ENCODE data around the gene CDK5RAP3. TPM values are rescaled to one million over a fixed set of nuclear protein-coding genes. Genes with fewer than 3 reads are reported as not detected.
"Not testable (repeated sequence)": the region's sequence is repeated elsewhere in the genome, so short reads cannot be mapped to it uniquely, and the experiment has no call there.

Gene CDK5RAP3
- total and polyA plus RNA-seq, 7 donors = 21.0 to 44.1 (median 29.9) TPM

DNA sequence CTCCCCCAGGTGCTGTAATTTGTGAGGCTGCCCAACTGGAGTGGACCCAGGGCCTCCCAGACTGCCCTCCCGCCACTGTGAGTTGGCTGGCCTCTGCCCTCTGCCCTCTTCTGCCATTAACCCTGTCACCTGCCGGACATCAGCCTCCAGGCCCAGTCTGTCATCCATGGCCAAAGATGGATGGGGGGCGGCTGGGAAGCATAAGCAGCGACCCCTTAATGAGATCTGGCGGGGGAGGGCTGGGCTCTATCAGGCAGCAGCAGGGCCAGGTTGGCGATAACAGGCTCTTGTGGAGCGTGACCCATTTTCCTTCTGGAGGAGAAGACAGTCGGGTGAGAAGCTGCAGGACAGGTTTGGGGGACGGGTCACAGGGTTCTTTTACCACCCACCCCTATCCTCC, 25.3 kb downstream of the CDK5RAP3 start:
- Histone ChIP-seq H3K9me3 (no peaks in the 10 kb centered on the region), H3K4me3 (no peak overlapping the region), H3K27ac (no peak overlapping the region), H3K4me1 (no peaks in the 10 kb centered on the region), H3K36me3 (ENCODE audit: insufficient read depth in 1 of 2, low read depth in 1 of 2) (no peaks in the 10 kb centered on the region), H3K27me3 (ENCODE audit: insufficient read depth in 3 of 3, low read length in 2 of 3) (peaks cover 0 to 3% (median 0%) of the 10 kb centered on the region in 3 donors)
- intact Hi-C loops (cut with DNase I) = no loop called here
- TF ChIP-seq, protein P1, sequence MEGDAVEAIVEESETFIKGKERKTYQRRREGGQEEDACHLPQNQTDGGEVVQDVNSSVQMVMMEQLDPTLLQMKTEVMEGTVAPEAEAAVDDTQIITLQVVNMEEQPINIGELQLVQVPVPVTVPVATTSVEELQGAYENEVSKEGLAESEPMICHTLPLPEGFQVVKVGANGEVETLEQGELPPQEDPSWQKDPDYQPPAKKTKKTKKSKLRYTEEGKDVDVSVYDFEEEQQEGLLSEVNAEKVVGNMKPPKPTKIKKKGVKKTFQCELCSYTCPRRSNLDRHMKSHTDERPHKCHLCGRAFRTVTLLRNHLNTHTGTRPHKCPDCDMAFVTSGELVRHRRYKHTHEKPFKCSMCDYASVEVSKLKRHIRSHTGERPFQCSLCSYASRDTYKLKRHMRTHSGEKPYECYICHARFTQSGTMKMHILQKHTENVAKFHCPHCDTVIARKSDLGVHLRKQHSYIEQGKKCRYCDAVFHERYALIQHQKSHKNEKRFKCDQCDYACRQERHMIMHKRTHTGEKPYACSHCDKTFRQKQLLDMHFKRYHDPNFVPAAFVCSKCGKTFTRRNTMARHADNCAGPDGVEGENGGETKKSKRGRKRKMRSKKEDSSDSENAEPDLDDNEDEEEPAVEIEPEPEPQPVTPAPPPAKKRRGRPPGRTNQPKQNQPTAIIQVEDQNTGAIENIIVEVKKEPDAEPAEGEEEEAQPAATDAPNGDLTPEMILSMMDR (IDR thresholded peaks at IDR 0.05) = no peak
- ATAC-seq = no peak
- DNase-seq = no peak
- WGBS, 3 donors = 72 to 80% (median 78%) methylated on average over 9 of the region's 9 CpGs

DNA sequence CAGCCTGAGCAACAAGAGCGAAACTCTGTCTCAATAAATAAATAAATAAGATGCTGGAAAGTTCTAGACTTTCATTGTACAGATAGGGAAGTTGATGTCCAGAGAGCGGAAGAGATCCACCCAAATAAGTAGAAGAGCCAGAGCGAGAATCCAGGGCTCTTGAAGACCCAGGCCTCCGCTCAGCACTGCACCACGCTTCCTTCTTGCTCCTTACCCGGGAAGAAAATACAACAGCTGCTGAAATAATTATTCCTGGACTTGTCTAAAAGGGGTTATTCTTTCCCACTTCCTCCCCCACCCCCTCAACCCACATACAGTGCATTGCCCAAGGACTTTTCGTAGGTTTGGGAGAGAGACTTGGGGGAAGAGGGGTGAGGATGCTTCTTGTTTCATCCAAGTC, 26.7 kb downstream of the CDK5RAP3 start:
- ATAC-seq = no peak
- no peak overlapping the region for H3K4me3 ChIP-seq
- intact Hi-C loops (cut with DNase I) = no loop called here
- TF ChIP-seq, protein P1 (IDR thresholded peaks at IDR 0.05) = no peak
- no peak for DNase-seq
- H3K9me3 ChIP-seq = no peaks in the 10 kb centered on the region
- peaks cover 0 to 3% (median 0%) of the 10 kb centered on the region in 3 donors for H3K27me3 ChIP-seq (ENCODE audit: insufficient read depth in 3 of 3, low read length in 2 of 3)
- H3K36me3 ChIP-seq (ENCODE audit: insufficient read depth in 1 of 2, low read depth in 1 of 2) = no peaks in the 10 kb centered on the region
- no peak overlapping the region for H3K27ac ChIP-seq
- peaks cover 5% of the 10 kb centered on the region for H3K4me1 ChIP-seq
- WGBS, 3 donors = 63 to 66% (median 64%) methylated on average over 7 of the region's 7 CpGs

DNA sequence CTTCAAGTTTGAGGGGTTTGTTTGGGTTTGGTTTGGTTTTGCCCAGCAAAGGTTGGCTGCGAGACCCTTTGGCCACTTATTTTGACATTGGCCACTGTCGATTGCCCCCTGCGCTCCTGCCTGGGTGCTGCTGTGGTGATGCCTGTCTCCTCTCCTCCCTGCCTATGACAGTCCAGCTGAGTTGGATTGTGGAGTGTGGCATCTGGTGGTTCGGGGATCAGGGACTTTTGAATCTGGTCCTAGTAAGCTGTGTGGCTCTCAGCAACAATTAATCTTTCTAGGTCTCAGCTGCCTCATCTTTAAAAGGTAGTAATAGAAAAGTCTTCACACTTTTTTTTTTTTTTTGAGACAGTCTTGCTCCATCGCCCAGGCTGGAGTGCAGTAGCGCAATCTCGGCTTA, 27.1 kb downstream of the CDK5RAP3 start:
- peaks cover 0 to 3% (median 0%) of the 10 kb centered on the region in 3 donors for H3K27me3 ChIP-seq (ENCODE audit: insufficient read depth in 3 of 3, low read length in 2 of 3)
- H3K36me3 ChIP-seq (ENCODE audit: insufficient read depth in 1 of 2, low read depth in 1 of 2) = no peaks in the 10 kb centered on the region
- no peak for DNase-seq
- no peak overlapping the region for H3K4me3 ChIP-seq
- intact Hi-C loops (cut with DNase I) = no loop called here
- peaks cover 8% of the 10 kb centered on the region for H3K4me1 ChIP-seq
- no peak overlapping the region for H3K27ac ChIP-seq
- TF ChIP-seq, protein P1 (IDR thresholded peaks at IDR 0.05) = no peak
- no peak for ATAC-seq
- 89 to 93% (median 92%) methylated on average over 7 of the region's 7 CpGs for WGBS, 3 donors
- no peaks in the 10 kb centered on the region for H3K9me3 ChIP-seq

DNA sequence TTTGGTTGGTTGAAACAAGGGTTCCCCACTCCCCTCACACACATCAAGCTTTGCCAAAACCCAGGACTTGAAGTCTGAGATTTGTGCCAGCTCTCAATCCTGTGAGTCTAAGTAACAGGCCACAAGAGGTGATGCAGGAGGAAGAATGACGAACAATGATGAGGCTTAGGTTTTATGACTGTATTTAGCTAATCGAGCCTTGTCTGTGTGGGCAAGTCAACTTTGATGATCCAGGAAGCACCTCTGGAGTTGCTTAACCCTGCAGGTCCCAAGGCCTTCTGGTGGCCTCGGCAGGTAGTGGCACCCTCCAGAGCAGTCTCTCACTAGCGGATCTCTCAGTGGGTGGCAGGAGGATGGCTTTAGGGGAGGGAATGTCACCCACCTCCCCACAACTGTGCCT, 28.7 kb downstream of the CDK5RAP3 start:
- intact Hi-C loops (cut with DNase I) = no loop called here
- Histone ChIP-seq H3K4me3 (no peak overlapping the region), H3K9me3 (no peaks in the 10 kb centered on the region), H3K4me1 (peaks cover 8% of the 10 kb centered on the region), H3K27me3 (ENCODE audit: insufficient read depth in 3 of 3, low read length in 2 of 3) (peaks cover 0 to 11% (median 3%) of the 10 kb centered on the region in 3 donors), H3K27ac (no peak overlapping the region), H3K36me3 (ENCODE audit: insufficient read depth in 1 of 2, low read depth in 1 of 2) (no peaks in the 10 kb centered on the region)
- DNase-seq (no peak), ATAC-seq (no peak)
- TF ChIP-seq, protein P1 (IDR thresholded peaks at IDR 0.05) = no peak
- WGBS, 3 donors = 50 to 52% (median 51%) methylated on average over 4 of the region's 4 CpGs

DNA sequence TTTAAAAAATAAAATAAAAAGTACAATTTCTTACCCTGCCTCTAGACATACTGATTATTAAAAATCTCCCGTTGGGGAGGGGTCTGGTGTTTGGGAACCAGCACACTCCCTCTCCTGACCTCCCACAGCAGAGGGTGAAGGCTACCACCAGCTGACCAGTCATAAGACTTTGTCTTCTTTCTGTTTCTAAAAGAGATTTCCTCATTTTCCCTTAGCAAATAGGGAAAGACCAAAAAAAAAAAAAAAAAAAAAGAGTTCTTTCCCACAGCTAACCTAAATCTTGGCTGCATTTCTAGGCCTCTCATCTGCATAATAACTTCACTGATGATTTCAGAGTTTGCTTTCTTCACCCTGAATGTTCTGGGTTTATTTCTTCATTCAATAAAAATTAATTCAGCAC, 30.3 kb downstream of the CDK5RAP3 start:
- intact Hi-C loops (cut with DNase I) = no loop called here
- TF ChIP-seq, protein P1 (IDR thresholded peaks at IDR 0.05) = no peak
- H3K4me1 ChIP-seq = peaks cover 8% of the 10 kb centered on the region
- no peak overlapping the region for H3K27ac ChIP-seq
- no peak overlapping the region for H3K4me3 ChIP-seq
- 80 to 94% (median 80%) methylated on average over 1 of the region's 1 CpG for WGBS, 3 donors
- H3K9me3 ChIP-seq = no peaks in the 10 kb centered on the region
- no peak for ATAC-seq
- no peaks in the 10 kb centered on the region for H3K36me3 ChIP-seq (ENCODE audit: insufficient read depth in 1 of 2, low read depth in 1 of 2)
- peaks cover 0 to 11% (median 5%) of the 10 kb centered on the region in 3 donors for H3K27me3 ChIP-seq (ENCODE audit: insufficient read depth in 3 of 3, low read length in 2 of 3)
- DNase-seq = no peak

DNA sequence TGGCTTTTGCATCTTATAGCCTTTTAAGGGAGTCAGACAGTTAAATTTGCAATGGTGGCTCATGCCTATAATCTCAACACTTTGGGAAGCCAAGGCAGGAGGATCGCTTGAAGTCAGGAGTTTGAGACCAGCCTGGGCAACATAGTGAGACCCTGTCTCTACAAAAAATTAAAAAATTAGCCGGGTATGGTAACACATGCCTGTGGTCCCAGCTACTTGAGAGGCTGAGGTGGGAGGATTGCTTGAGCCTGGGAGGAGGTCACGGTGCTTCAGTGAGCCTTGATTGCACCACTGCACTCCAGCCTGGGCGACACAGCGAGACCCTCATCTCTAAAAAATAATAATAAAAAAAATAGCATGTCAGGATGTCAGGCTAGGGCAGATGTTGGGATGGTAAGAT, 30.7 kb downstream of the CDK5RAP3 start:
- H3K27ac ChIP-seq; intact Hi-C loops (cut with DNase I); H3K9me3 ChIP-seq; H3K4me3 ChIP-seq; DNase-seq; H3K4me1 ChIP-seq; H3K36me3 ChIP-seq (ENCODE audit: insufficient read depth in 1 of 2, low read depth in 1 of 2); ATAC-seq: not testable (repeated sequence)
- 94 to 99% (median 97%) methylated on average over 5 of the region's 5 CpGs for WGBS, 3 donors
- peaks cover 0 to 11% (median 4%) of the 10 kb centered on the region in 3 donors for H3K27me3 ChIP-seq (ENCODE audit: insufficient read depth in 3 of 3, low read length in 2 of 3)

Measured in psoas muscle (tissue), 8 donors.